ENCODE measurements around the gene ZNF217. TPM values are rescaled to one million over a fixed set of nuclear protein-coding genes. Genes with fewer than 3 reads are reported as not detected.
"Not testable (repeated sequence)": the region's sequence is repeated elsewhere in the genome, so short reads cannot be mapped to it uniquely, and the experiment has no call there.

The ZNF217 gene
- polyA plus RNA-seq, 2 of the 4 experiments (the other 2 are of a cell fraction) = 22.2 to 30.5 TPM

DNA sequence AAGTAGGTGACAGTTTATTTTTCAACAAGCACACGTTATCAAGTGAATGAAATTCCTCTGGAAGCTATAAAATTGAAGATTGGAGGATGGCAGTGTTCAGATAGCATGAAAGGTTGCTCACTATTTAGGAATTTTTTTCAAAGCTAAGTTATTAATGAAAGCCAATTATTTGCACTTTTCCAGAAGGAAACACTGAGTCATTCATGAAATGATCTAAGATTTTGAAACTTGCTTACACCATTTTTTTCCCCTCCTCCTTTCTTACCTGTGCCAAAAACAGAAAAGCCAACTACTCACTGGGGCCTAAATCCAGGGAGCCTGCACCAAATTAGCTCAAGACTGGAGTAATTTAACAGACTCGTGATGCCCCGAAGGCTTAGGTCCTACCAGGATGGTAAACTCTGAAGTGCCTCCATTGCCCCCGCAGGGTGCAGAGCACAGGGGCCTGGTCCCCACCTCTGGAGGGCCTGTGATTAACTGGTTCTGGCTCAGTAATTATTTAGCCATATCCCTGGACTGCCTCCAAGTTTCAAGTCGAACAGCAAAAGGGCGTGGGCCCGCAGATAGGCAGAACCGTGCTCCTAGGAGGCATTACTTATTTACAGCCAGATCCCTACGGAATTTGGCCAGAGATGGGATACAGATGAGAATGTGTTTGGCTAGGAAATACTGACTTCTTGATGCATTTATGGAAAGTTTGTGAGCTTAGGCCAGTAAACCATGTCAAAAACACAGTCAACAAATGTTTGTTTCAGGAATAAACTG lies 28.0 kb upstream of the ZNF217 start (continued):
- TF ChIP-seq, protein P1, sequence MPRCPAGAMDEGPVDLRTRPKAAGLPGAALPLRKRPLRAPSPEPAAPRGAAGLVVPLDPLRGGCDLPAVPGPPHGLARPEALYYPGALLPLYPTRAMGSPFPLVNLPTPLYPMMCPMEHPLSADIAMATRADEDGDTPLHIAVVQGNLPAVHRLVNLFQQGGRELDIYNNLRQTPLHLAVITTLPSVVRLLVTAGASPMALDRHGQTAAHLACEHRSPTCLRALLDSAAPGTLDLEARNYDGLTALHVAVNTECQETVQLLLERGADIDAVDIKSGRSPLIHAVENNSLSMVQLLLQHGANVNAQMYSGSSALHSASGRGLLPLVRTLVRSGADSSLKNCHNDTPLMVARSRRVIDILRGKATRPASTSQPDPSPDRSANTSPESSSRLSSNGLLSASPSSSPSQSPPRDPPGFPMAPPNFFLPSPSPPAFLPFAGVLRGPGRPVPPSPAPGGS (IDR thresholded peaks at IDR 0.05) = peak; percentile 94
- TF ChIP-seq BHLHE40 (IDR thresholded peaks at IDR 0.05; ENCODE audit: low read depth, low read length) (no peak), CHD2 (IDR thresholded peaks at IDR 0.05; ENCODE audit: low read length, partially characterized antibody) (no peak), ZSCAN20 (CRISPR knock-in tag; IDR thresholded peaks at IDR 0.05) (no peak), JUNB (IDR thresholded peaks at IDR 0.05) (peak; percentile 96)

DNA sequence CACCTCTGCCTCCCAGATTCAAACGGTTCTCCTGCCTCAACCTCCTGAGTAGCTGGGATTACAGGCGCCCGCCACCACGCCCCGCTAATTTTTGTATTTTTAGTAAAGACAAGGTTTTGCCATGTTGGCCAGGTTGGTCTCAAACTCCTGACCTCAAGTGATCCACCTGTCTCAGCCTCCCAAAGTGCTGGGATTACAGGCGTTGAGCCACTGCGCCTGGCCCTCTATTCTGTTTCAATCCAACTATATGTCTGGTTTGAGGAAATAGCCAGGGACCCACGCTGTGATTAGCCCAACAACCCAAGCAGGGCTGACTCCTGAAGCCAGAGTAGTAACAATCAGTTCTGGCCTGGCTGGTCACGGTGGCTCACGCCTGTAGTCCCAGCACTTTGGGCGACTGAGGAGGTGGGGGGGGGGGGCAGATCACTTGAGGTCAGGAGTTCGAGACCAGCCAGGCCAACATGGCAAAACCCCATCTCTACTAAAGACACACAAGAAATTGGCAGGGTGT lies 24.9 kb upstream of the ZNF217 start:
- H3K9me3 ChIP-seq; FAIRE-seq; DNase-seq (ENCODE audit: low read depth in 1 of 2, low spot score in 1 of 2); ATAC-seq; H3K4me2 ChIP-seq; POLR2A ChIA-PET; H3K4me3 ChIP-seq: not testable (repeated sequence)
- H3K4me1 ChIP-seq = peaks cover 35% of the 10 kb centered on the region
- H3K27ac ChIP-seq = peak overlapping the region; percentile 9 to 70; a peak in 4 of 6 replicates
- WGBS (ENCODE audit: missing lambda C conversion rate) = 92% methylated on average over 8 of the region's 12 CpGs
- CTCF ChIA-PET = interaction anchor here (1.2 kb wide), 1 partner anchor 110 kb away, joined by 3 read pairs; no protein-coding TSS in a partner anchor

DNA sequence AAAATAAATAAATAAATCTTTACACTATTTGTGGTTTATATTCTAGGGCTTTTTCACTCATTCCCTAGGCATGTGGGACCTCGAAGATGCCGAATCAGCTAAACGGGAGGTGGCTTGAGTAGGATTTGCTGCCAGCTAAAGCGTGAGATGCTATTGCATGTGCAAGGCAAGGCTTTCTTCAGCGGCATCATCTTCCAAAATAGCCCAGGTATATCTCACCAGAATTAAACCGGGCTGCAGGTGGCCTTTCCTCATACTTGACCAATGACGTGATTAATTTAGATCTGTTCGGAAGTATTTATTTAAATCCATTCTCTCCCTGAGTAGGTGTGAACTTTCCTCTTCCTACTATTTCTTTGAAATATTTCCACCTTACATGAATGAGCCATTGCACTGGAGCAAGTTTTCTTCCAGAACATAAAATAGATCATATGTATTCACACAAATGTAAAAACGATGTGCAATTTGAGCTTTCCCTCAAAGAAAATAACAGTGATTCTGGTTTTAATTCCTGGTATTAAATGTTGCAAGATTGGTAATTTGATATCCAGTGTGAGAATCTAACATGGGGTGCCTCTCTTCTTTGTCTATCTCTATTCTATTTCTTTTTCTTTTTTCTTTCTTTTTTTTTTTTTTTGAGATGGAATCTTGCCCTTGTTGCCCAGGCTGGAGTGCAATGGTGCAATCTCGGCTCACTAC lies 24.3 kb upstream of the ZNF217 start:
- Histone ChIP-seq H3K9me3 (no peaks in the 10 kb centered on the region), H3K4me2 (no peak overlapping the region), H3K4me3 (no peak overlapping the region), H3K27ac (peak overlapping the region; percentile 9 to 70; a peak in 4 of 6 replicates), H3K4me1 (peaks cover 38% of the 10 kb centered on the region)
- TF ChIP-seq MAFK (IDR thresholded peaks at IDR 0.05; ENCODE audit: partially characterized antibody) = peak; percentile 76
- TF ChIP-seq MAZ (IDR thresholded peaks at IDR 0.05; ENCODE audit: borderline replicate concordance, low read depth, low read length) = no peak
- POLR2A ChIA-PET = interaction anchor here (0.7 kb wide), 1 partner anchor 218 kb away, joined by 3 read pairs; no protein-coding TSS in a partner anchor
- 83% methylated on average over 10 of the region's 10 CpGs for WGBS (ENCODE audit: missing lambda C conversion rate)
- no peak for FAIRE-seq
- DNase-seq (ENCODE audit: low read depth in 1 of 2, low spot score in 1 of 2) = no peak
- ATAC-seq = no peak
- CTCF ChIA-PET = interaction anchor here (1.2 kb wide), 1 partner anchor 110 kb away, joined by 3 read pairs; no protein-coding TSS in a partner anchor

DNA sequence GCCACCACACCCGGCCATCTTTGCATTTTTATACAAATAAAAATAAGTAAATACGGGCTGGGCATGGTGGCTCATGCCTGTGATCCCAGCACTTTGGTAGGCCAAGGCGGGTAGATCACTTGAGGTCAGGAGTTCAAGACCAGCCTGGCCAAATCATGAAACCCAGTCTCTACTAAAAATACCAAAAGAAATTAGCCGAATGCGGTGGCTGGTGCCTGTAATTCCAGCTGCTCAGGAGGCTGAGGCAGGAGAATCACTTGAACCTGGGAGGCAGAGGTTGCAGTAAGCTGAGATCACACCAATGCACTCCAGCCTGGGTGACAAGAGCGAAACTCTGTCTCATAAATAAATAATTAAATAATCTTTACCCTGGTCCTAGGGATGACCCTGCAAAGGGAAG lies 22.9 kb upstream of the ZNF217 start:
- DNase-seq (ENCODE audit: low read depth in 1 of 2, low spot score in 1 of 2); H3K4me2 ChIP-seq; H3K4me3 ChIP-seq; H3K9me3 ChIP-seq; ATAC-seq; FAIRE-seq: not testable (repeated sequence)
- WGBS (ENCODE audit: missing lambda C conversion rate) = 73% methylated on average over 6 of the region's 6 CpGs
- H3K4me1 ChIP-seq = peaks cover 40% of the 10 kb centered on the region
- ChIA-PET POLR2A (interaction anchor here (1.5 kb wide), 1 partner anchor 148 kb away, joined by 3 read pairs; no protein-coding TSS in a partner anchor), CTCF (interaction anchor here (0.5 to 5.0 kb wide), 3 partner anchors 17 to 1436 kb away, joined by 3 to 29 read pairs (median 3); no protein-coding TSS in a partner anchor)
- peak overlapping the region in 1 of 2 experiments; percentile 66; a peak in 3 of 6 replicates for H3K27ac ChIP-seq

DNA sequence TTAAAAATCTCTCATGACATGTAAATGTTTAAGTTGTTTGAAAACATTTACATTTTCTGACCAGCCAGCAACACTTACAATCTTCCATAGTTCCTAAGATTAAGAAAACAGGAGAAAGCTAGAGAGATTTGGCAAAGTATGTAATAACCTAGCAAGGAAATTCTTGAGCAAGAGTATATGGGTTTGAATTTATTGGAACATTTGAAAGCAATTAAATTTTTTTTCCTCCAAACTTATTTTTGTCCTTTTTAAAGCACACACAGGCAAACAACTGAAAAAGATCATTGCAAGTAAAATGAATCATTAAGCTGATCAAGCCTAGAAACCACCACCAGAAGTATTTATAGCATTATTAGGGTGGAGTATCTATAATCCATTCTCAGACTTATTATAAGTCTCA lies 20.1 kb upstream of the ZNF217 start:
- CTCF ChIA-PET = interaction anchor here (1.2 to 5.0 kb wide), 2 partner anchors 8 to 302 kb away, joined by 5 to 29 read pairs; no protein-coding TSS in a partner anchor
- TF ChIP-seq RARB (CRISPR knock-in tag; IDR thresholded peaks at IDR 0.05) = no peak
- TF ChIP-seq, protein P2, sequence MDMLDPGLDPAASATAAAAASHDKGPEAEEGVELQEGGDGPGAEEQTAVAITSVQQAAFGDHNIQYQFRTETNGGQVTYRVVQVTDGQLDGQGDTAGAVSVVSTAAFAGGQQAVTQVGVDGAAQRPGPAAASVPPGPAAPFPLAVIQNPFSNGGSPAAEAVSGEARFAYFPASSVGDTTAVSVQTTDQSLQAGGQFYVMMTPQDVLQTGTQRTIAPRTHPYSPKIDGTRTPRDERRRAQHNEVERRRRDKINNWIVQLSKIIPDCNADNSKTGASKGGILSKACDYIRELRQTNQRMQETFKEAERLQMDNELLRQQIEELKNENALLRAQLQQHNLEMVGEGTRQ (IDR thresholded peaks at IDR 0.05) = no peak
- TF ChIP-seq CHD4 (IDR thresholded peaks at IDR 0.05; ENCODE audit: borderline replicate concordance) = no peak
- no peak for TF ChIP-seq MAZ (IDR thresholded peaks at IDR 0.05; ENCODE audit: borderline replicate concordance, low read depth, low read length)
- ATAC-seq = no peak
- POLR2A ChIA-PET = interaction anchor here (2.2 to 5.6 kb wide), 2 partner anchors 9 to 20 kb away, joined by 5 to 46 read pairs; partner anchors contain the start of gene ZNF217
- H3K4me3 ChIP-seq = no peak overlapping the region
- H3K9me3 ChIP-seq = no peaks in the 10 kb centered on the region
- DNase-seq (ENCODE audit: low read depth in 1 of 2, low spot score in 1 of 2) = no peak
- peak overlapping the region; percentile 74 to 91 for H3K27ac ChIP-seq
- H3K4me2 ChIP-seq = peak overlapping the region; percentile 13; the same call in 2 of the 3 replicates
- no peak for FAIRE-seq
- peaks cover 52% of the 10 kb centered on the region for H3K4me1 ChIP-seq

DNA sequence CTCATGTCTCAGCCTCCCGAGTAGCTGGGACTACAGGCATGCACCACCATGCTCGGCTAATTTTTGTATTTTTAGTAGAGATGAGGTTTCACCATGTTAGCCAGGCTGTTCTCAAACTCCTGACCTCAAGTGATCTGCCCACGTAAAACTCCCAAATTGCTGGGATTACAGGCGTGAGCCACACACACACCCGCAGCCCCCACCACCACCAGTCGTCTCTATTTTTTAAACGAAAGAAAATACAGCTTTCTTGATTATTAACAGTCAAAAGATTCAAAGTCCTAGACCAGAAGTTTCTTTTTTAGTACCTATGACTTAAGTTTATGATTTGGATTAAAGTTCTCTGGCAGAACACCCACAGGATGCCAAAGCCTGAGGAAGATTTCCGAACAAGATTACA lies 18.6 kb upstream of the ZNF217 start:
- not testable (repeated sequence) for DNase-seq (ENCODE audit: low read depth in 1 of 2, low spot score in 1 of 2); FAIRE-seq; H3K9me3 ChIP-seq; ATAC-seq; H3K4me3 ChIP-seq
- Histone ChIP-seq H3K4me2 (peak overlapping the region; percentile 79), H3K4me1 (peaks cover 52% of the 10 kb centered on the region), H3K27ac (peak overlapping the region; percentile 74 to 91)
- ChIA-PET POLR2A (interaction anchor here (0.7 to 5.6 kb wide), 3 partner anchors 10 to 253 kb away, joined by 4 to 46 read pairs (median 24); partner anchors contain the start of gene ZNF217), CTCF (interaction anchor here (0.7 to 5.0 kb wide), 9 partner anchors 10 to 330 kb away, joined by 3 to 29 read pairs (median 4); no protein-coding TSS in a partner anchor)
- WGBS (ENCODE audit: missing lambda C conversion rate) = 93% methylated on average over 8 of the region's 8 CpGs

Measured in A549 (cell line).